GM20431 (cell line): ENCODE measurements around the gene GDF15.
"Not testable (repeated sequence)": the region's sequence is repeated elsewhere in the genome, so short reads cannot be mapped to it uniquely, and the experiment has no call there.

Experiments used
- in situ Hi-C: fragments of 300-500 bp; cut with MseI, MboI; formaldehyde crosslinking; loops from one replicate; pipeline ENCODE4 v1.15.0; 2020; ENCODE audit warnings: low sequenced_read_pairs; ENCODE audit not compliant: unreplicated experiment

GDF15 gene

DNA sequence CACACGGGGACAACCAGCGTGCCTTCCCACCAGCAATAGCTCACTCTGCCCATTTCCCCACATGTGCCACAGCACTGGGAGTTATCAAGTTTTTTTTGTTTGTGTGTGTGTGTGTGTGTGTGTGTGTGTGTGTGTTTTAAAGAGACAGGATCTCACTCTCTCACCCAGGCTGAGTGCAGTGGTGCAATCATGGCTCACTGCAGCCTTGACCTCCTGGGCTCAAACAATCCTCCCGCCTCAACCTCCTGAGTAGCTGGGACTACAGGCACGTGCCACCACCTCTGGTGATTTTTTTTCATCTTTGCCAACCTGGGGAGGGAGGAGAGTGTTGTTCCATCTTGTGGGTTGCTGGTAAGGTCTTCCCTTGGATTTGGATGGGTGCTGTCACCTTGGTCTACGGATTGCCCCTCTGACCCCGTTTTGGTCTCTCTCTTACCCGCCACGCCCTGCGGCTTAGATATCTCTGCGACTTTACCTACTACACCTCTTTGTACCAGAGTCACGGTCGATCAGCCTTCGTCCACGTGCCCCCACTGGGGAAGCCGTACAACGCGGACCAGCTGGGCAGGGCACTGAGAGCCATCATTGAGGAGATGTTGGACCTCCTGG is 22.9 kb upstream of the GDF15 start:
- in situ Hi-C loops, result no loop called here

DNA sequence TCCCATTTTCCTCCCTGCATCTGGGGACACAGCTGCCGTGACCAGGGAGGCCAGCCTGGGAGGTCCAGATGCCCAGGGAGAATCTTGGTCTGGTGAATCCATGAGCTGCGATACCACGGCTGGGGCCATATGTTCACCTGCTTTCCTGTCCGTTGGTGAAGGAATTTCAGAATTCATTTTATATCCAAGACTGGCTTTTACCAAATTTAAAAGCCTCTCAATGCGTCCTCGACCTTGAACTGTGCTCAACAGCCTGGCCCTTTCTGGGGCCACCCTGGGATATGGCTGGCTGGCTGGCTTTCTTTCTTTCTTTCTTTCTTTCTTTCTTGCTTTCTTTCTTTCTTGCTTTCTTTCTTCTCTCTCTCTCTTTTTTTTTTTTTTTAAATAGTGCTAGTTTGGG is 22.2 kb upstream of the GDF15 start:
- in situ Hi-C loops, result no loop called here

DNA sequence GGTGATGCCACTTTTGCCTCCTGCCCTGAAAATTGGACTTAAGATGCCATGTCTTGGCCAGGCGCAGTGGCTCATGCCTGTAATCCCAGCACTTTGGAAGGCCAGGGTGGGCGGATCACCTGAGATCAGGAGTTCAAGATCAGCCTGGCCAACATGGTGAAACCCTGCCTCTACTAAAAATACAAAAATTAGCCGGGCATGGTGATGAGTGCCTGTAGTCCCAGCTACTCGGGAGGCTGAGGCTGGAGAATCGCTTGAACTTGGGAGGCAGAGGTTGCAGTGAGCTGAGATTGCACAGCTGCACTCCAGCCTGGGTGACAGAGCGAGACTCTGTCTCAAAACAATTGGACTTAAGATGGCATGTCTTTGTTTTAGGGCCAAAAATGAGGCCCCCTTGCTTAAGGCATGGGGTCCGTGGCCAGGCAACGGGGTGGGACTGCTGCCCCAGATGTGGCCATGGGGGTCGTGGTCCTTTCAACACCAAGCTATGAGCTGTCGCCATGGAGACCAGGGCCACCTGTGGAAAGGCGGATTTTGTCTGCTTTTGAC is 21.6 kb upstream of the GDF15 start:
- in situ Hi-C loops, result not testable (repeated sequence)

DNA sequence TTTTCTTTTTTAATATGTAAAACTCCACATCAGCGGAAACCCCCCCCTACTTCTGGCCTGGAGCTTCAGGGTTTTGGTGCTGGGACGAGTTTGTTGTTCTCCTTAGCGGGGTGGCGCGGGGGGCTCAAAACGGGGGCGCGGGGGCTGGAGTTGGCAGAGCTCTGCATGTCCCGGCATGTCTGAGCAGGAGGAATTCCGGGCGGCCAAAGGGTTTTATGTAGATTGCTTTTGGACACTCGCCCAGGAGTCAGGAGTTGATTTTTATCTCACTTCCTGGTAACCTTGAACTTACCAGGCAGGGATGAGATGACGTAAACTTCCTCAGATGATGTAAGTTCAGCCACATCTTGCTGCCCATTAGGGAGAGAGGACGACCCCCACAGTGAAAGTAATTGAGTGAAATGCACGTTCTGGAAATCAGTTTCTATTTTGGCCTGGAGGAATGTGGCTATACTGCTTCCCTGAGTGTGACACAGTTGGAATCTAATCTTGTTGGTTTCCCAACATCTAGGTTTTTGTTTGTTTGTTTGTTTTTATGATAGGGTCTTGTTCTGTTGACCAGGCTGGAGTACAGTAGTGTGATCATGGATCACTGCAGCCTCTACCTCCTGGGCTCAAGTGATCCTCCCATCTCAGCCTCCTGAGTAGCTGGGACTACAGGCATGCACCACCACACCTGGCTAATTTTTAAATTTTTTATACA is 21.0 kb upstream of the GDF15 start:
- in situ Hi-C loops, result no loop called here

DNA sequence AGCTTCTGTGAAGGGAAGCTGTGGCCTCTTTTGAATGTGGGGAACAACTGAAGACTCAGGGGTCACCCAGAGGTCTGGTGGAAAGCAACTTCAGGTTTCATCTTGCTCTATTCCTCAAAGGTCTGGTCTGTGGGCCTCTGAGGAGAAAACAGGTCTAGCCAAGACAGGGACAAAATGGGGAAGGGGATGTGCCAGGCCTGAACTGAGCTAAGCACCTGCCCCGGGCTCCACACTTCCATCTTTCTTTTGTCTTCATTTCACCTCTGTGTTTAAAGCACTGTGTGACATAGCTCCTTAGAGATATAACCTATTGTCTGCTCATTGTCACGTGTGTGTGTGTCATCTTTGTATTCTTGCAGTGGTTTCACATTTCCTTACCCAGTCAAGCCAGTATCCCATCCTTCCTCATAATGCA is 19.9 kb upstream of the GDF15 start:
- in situ Hi-C loops, result no loop called here

DNA sequence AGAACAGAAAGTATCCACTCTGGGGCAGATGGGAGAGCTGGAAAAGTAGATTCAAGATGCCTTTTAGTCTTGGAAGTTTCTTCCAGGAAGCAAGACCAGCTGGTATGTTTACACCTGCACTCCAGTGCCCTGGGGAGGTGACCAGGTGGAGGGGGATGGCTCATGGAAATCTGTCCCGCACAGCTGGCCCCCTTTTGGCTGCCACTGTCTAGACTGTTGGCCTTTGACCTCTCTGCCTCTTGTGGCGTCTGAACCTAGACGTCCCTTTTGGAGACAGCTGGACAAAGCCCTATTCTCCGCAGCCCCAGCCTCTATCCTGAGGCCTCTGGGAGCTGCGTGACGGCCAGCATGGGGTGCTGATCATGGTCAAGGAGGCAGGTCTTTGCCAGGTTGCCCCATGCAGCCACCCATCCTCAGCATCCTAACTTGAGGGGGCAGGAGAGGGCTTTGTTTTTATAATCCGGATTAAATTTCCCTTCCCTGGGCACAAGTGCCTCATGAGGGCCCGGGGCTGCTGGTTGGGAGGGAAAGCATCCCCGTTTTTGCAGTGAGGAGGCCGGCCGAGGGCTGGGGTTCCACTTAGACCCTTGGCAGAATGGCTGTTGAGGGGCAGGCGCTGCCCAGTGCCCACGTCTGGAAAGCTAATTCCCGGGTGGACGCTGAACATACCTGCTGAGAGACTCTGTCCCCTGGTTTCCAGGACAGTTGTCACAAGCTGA is 17.3 kb upstream of the GDF15 start:
- in situ Hi-C loops, result no loop called here

DNA sequence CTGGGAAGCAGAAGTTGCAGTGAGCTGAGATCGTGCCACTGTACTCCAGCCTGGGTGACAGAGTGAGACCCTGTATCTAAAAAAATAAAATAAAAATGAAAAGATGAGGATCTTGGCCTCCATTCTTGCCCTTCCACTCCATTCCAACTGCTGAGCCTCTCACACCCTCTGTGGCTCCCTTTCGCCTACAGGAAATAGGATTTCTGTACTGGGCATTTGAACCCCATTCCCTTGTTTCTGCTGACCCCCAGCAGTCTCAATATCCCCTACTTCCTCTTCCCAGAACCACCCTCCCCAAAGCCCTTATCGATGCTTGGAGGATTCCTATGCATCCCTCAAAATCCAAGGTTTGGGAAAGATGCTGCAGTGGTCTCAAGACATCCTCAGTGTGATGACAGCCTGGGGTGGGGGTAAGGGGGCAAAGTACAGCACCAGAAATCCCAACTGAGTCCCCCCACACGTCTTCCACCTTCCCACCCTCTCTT is 12.5 kb upstream of the GDF15 start:
- in situ Hi-C loops, result no loop called here

DNA sequence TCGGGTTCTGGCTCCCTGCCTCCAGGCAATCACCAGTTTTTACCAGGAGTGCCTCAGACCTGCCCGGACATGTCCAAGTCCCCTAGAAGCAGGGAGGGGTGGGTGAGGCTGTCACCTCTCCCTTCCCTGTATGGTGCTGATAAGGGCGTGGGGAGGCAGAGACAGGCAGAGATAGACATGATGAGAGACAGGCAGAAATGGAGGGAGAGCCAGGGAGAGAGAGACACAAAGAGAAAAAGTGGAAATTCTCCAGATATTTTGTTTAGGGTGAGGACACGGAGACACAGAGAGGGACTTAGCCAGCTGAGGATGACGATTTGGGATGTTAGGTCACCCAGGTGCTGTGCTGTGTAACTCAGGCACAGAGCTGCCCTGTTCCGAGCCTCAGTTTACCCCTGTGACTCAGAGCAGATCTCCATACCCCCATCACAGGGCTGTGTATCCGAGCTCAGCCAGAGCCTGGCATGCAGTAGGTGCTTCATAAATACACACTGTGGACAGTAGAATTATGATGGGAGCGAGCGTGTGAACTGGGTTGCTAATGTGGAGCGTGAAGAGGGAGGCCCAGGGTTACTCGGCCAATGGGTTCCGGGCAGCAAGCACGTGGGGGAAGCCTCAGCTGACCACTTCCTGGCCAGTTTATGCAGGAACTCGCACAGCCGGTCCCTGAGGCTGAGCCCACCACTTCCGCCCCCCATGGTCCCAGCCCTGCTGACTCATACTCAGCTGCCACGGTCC is 11.9 kb upstream of the GDF15 start:
- in situ Hi-C loops, result no loop called here

DNA sequence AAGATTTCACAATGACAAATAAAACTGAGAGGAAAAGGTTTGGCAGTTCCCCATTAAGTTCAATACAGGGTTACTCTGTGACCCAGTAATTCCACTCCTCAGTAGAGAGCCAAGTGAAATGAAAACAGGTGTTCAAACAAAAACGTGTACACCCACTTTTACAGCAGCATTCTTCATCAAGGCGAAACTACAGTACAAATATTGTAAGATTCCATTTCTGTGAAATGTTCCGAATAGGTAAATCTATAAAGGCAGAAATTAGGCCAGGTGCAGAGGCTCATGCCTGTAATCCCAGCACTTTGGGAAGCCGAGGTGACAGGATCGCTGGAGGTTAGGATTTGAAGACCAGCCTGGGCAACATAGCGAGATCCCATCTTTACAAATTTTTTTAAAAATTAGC is 8.9 kb upstream of the GDF15 start:
- in situ Hi-C loops, result no loop called here

DNA sequence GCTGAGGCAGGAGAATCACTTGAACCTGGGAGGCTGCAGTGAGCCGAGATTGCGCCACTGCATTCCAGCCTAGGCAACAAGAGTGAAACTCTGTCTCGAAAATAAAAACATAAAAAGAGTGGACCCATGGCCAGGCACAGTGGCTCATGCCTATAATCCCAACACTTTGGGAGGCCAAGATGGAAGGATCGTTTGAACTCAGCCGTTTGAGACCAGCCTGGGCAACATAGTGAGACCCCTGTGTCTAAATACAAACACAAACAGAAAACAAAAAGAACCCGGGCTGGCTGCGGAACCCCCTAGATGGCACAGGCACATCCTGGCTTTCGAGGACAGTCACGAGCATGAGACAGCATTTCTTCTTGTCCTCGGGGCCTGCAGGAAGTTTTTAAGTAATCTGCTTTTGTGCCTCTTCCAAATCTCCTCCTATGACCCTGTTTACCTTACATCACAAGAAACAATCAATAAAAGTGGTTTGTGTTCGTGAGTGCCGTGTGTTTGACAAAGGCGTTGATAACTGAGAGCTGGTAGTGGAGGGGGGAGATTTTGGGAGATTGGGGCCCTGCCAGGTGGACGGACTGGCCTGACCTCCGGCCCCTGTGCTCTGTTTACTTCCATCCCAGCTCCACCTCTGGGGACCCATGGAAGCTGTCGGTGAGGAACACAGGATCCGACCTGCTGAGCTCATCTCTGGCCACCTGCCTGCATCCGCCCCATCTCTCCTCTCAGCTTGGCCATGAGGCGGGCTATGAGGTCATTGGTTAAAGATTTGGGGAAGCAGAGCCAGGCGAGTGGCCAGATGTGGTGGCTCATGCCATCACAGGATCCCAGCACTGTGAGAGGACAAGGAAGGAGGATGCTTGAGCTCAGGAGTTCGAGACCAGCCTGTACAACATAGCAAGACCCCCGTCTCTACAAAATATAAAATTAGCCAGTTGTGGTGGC is 5.9 kb upstream of the GDF15 start:
- in situ Hi-C loops, result no loop called here

DNA sequence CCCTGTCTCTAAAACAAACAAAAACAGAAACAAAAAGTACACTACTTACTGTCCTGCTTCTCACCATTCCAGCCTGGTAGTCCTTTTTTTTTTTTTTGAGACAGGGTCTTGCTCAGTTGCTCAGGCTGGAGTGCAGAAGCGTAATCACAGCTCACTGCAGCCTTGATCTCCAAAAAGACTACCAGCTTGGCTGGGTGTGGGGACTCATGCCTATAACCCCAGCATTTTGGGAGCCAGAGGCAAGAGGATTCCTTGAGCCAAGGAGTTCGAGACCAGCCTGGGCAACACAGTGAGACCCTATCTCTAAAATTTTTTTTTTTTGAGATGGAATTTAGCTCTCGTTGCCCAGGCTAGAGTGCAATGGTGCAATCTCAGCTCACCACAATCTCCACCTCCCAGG is 5.1 kb upstream of the GDF15 start:
- in situ Hi-C loops, result no loop called here

DNA sequence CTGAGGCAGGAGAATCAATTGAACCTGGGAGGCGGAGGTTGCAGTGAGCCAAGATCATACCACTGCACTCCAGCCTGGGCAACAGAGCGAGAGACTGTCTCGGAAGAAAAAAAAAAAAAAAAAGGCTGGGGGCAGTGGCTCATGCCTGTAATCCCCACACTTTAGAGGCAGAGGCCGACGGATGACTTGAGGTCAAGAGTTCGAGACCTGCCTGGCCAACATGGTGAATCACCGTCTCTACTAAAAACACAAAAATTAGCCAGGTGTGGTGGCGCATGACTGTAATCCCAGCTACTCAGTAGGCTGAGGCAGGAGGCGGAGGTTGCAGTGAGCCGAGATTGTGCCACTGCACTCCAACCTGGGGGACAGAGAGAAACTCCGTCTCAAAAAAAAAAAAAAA is 2.3 kb upstream of the GDF15 start:
- in situ Hi-C loops, result not testable (repeated sequence)

DNA sequence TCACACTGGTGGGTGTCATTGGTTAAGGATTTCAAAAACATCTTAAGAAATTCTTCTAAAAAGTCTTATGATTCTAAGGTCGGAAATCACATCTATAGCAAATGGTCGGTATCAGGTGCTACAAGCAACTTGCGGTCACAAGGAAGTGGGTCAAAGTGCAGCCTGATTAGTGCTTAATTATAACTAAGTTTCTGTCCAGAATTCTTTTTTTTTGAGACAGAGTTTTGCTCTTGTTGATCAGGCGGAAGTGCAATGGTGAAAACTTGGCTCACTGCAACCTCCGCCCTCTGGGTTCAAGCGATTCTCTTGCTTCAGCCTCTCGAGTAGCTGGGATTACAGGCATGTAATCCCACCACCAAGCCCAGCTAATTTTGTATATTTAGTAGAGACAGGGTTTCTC is 1.2 kb upstream of the GDF15 start:
- in situ Hi-C loops, result no loop called here

DNA sequence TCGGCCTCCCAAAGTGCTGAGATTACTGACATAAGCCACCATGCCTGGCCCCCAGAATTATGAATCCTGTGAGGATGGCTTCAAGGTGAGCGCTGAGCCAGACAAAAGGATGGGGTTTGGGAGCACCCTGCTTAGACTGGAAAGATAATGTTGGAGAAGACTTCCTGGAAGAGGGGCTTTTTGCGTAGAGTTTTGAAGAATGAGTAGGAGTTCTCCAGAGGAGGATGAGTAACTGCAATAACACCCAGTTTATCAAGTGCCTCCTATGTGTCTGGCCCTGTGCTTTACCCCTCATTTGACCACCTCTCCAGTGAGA is 641 bp upstream of the GDF15 start:
- in situ Hi-C loops, result no loop called here

DNA sequence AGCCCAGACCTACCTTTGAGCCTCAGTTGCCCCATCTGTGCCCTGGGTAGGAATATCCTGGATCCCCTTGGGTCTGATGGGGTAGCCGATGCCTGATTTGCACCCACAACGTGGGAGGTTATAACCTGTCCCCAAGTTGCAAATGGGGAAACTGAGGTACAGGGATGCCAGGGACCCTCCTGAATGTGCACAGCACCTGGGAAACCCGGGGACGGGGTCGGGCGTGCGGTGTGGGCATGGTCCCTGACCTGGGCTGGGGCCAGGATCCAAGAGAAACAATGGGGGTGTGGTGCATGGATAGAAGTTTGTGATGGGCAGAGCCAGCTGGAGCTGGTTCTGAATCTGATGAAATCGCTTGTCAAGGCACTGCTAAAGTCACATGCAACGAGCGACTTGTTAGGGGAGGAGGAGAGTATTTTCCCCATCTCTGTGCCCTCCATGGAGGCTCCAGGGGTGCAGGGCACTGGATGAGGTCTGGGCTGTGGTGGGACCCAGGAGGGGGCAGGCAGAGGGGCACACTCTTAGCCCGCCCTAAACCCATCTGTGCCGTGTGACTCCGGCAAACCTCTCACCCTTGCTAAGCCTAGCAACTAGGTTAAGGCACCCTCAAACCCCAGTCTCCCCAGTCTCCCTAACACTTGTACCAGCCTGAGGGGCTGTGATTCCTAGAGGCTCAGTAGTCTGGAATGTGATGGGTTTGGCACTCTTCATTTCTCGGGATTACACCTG is 749 bp downstream of the GDF15 start:
- in situ Hi-C loops, result no loop called here

DNA sequence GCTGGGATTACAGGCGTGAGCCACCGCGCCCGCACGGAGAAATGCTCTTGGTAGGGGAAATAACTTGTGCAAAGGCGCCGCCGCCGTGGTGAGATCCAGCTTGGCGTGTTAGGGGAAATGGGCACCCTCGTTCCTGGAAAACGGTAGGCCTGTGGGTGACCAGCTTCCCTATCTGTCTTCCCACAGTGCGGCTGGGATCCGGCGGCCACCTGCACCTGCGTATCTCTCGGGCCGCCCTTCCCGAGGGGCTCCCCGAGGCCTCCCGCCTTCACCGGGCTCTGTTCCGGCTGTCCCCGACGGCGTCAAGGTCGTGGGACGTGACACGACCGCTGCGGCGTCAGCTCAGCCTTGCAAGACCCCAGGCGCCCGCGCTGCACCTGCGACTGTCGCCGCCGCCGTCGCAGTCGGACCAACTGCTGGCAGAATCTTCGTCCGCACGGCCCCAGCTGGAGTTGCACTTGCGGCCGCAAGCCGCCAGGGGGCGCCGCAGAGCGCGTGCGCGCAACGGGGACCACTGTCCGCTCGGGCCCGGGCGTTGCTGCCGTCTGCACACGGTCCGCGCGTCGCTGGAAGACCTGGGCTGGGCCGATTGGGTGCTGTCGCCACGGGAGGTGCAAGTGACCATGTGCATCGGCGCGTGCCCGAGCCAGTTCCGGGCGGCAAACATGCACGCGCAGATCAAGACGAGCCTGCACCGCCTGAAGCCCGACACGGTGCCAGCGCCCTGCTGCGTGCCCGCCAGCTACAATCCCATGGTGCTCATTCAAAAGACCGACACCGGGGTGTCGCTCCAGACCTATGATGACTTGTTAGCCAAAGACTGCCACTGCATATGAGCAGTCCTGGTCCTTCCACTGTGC is 2.4 kb downstream of the GDF15 start:
- in situ Hi-C loops, result no loop called here

DNA sequence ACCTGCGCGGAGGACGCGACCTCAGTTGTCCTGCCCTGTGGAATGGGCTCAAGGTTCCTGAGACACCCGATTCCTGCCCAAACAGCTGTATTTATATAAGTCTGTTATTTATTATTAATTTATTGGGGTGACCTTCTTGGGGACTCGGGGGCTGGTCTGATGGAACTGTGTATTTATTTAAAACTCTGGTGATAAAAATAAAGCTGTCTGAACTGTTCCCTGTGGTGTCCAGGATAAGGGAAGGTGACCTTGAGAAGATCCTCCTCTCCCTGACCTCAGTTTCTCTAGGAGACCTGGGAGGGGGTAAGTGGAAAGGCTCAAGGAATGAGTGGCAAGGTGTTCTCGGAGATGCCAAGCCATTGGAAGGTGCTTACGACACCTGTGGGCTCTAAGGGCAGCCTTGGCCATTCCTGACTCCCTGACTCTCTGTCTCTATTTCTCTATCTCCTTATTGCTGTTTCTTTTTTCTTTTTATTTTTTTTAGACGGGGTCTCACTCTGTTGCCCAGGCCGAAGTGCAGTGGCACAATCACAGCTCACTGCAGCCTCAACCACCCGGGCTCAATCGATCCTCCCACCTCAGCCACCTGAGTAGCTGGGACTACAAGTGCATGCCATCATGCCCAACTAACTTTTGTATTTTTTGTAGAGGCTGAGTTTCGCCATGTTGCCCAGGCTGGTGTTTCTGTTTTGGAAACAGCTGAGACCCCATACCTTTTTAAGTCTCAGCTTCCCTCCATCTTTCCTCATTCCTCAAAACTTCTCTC is 3.2 kb downstream of the GDF15 start:
- in situ Hi-C loops, result no loop called here
